Measurements from ENCODE around the gene PLP2.

PLP2 gene

DNA sequence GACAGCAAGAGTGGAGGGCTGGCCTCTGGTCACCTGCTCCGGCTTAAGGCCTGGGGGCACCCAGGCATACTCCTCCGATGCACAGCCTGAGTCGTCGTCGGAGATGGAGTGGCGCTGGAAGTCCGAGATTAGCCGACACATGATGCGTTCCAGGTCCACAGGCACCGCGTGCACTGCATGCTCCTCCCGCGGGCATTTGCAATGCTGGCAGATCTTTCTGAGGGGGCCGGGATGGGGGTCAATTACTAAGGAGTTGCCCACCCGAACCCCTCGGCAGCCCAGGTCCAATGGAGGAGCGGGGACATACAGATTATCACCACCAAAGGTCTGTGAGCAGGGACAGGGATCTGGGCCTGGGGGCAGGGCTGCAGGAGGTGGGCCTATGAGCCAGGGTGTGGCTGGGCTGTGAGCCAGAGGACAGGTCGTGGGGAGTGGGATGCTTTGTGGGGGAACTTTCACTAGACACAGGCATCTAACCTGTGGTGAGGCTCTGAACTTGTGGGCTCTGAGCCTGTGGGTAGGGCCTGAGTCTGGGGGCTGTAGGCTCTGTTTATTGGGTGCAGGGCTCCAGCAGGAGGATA, 12.1 kb downstream of the PLP2 start:
- peaks cover 17% of the 10 kb centered on the region for H3K4me1 ChIP-seq (ENCODE audit: insufficient read depth, low read length, severe bottlenecking)
- no peaks in the 10 kb centered on the region for H3K9me3 ChIP-seq (ENCODE audit: low read length)
- H3F3A ChIP-seq (ENCODE audit: insufficient read depth, low read length): no peaks in the 10 kb centered on the region
- H3K36me3 ChIP-seq (ENCODE audit: insufficient read depth, low read length): peaks cover 28% of the 10 kb centered on the region
- peak overlapping the region; percentile 94; the same call in 1 of the 2 replicates for H3K4me2 ChIP-seq (ENCODE audit: low read length)
- H4K20me1 ChIP-seq (ENCODE audit: insufficient read depth, low read length): no peaks in the 10 kb centered on the region
- H3K27me3 ChIP-seq (ENCODE audit: insufficient read depth, low read length): no peaks in the 10 kb centered on the region
- no peak overlapping the region for H2AFZ ChIP-seq (ENCODE audit: low read length)
- H3K9ac ChIP-seq (ENCODE audit: low read length): no peak overlapping the region
- no peaks in the 10 kb centered on the region for H3K79me2 ChIP-seq (ENCODE audit: insufficient read depth, low read length)
- no peaks in the 10 kb centered on the region for H3K9me2 ChIP-seq (ENCODE audit: low read depth, low read length)
- peak overlapping the region; percentile 90 for H3K4me3 ChIP-seq (ENCODE audit: low read depth, low read length, poor library complexity, severe bottlenecking)
- TF ChIP-seq, protein P1, sequence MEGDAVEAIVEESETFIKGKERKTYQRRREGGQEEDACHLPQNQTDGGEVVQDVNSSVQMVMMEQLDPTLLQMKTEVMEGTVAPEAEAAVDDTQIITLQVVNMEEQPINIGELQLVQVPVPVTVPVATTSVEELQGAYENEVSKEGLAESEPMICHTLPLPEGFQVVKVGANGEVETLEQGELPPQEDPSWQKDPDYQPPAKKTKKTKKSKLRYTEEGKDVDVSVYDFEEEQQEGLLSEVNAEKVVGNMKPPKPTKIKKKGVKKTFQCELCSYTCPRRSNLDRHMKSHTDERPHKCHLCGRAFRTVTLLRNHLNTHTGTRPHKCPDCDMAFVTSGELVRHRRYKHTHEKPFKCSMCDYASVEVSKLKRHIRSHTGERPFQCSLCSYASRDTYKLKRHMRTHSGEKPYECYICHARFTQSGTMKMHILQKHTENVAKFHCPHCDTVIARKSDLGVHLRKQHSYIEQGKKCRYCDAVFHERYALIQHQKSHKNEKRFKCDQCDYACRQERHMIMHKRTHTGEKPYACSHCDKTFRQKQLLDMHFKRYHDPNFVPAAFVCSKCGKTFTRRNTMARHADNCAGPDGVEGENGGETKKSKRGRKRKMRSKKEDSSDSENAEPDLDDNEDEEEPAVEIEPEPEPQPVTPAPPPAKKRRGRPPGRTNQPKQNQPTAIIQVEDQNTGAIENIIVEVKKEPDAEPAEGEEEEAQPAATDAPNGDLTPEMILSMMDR (IDR thresholded peaks at IDR 0.05; ENCODE audit: low read length): no peak
- H3K27ac ChIP-seq (ENCODE audit: low read depth, low read length, poor library complexity, severe bottlenecking): peak overlapping the region; percentile 19

DNA sequence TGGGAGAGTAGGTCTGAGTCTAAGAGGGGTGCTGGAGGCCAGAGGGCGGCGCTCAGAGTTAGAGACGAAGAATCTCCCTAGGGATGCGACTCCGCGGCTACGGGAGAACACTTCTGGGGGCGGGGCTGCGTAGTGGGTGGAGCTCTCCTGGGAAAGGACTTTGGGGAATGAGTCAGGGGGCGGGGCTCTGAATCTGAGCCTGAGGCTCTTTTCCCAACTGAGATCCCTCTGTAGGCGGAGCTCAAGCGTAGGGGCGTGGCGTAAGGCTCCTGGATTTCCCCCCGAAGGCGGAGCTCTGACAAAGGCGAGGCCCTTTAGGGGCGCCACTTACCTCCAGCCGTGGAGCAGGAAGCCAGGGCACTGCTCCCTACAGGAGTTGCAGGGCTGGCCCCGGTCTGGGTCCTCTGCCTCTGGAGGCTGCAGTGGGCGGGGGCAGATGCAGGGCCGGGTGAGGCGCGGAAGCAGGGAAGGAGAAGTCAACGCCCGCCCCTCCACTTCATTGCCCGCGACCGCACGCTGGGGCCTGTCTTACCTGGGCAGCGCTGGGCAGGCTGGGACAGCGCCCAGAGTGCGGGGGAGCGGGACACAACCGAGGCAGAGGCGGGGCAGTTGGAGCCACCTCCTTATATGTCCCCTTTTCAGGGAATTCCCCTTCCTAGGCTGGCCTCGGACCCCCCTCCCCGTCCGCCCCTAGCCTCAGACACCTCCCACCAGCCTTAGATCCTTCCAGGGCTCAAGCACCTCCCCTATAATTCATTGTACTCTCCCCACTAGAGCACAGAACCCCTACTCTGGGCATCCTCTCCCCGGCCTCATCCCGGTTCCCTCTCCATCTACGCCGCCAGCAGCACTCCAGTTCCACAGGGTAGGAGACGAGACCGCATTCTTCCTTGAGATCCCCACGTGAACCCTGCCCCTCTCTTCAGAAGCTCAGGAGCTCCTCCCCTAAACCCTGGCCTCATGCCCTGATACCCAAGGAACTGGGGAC, 12.9 kb downstream of the PLP2 start:
- H3K9me2 ChIP-seq (ENCODE audit: low read depth, low read length): no peaks in the 10 kb centered on the region
- H3K36me3 ChIP-seq (ENCODE audit: insufficient read depth, low read length): peaks cover 20% of the 10 kb centered on the region
- no peaks in the 10 kb centered on the region for H3K9me3 ChIP-seq (ENCODE audit: low read length)
- H3K4me2 ChIP-seq (ENCODE audit: low read length): peak overlapping the region; percentile 94
- TF ChIP-seq, protein P1 (IDR thresholded peaks at IDR 0.05; ENCODE audit: low read length): no peak
- TF ChIP-seq EZH2 (IDR thresholded peaks at IDR 0.05; ENCODE audit: borderline replicate concordance, low read length): no peak
- peak overlapping the region; percentile 90 for H3K4me3 ChIP-seq (ENCODE audit: low read depth, low read length, poor library complexity, severe bottlenecking)
- H3F3A ChIP-seq (ENCODE audit: insufficient read depth, low read length): no peaks in the 10 kb centered on the region
- no peaks in the 10 kb centered on the region for H3K27me3 ChIP-seq (ENCODE audit: insufficient read depth, low read length)
- peak overlapping the region; percentile 57 for H3K27ac ChIP-seq (ENCODE audit: low read depth, low read length, poor library complexity, severe bottlenecking)
- no peak overlapping the region for H2AFZ ChIP-seq (ENCODE audit: low read length)
- H4K20me1 ChIP-seq (ENCODE audit: insufficient read depth, low read length): no peaks in the 10 kb centered on the region
- peak overlapping the region; percentile 85 for H3K9ac ChIP-seq (ENCODE audit: low read length)
- H3K4me1 ChIP-seq (ENCODE audit: insufficient read depth, low read length, severe bottlenecking): peaks cover 17% of the 10 kb centered on the region
- H3K79me2 ChIP-seq (ENCODE audit: insufficient read depth, low read length): no peaks in the 10 kb centered on the region

DNA sequence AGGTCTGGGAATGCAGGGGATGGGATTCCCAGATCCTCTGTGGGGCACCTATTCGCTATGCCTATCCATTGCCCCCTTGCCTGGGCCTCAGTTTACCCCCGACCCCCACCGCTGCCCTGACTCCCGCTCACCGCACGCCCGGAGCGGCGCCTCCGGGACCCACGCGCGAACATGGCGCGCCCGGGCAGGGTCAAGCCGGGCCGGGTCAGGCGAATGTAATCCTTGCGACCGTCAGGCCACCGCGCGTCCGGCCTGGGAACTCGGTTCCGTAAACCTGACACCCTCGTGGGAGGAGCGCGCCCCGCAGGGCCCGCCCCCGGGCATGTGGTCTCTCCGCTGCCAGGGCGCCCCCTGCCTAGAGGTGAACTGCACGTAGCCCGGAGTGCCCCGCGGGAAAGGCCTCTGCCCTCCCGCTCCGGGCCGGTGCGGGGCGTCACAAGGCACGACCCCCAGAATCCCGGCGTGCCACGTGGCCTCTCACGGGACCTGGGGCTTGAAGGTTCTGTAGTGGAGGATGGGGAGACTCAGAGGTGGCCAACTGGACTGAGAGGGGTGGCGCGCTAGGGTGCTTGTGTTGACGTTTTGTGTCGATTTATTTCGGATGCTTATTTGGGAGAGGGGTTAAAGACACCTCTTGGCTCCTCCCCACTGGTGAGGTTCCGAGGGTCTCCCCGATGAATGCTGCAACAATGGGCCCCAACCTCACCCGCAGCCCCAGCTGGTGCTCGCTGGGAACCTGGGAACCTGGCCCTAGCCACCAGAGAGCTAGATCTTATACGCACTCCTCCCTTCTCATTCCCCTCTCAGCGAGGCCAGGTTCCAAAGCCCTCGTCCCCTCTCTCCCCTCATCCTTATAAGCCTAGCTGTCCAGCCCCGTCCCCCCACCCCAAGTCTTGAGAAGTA, 14.7 kb downstream of the PLP2 start, which contains the start of gene PRICKLE3:
Gene PRICKLE3 (minus strand): TSS at position 249 of the 903 bp plus-strand sequence. CDS start 76 bp downstream, at position 173.
- Histone ChIP-seq H3K9me3 (ENCODE audit: low read length) (no peaks in the 10 kb centered on the region), H3K79me2 (ENCODE audit: insufficient read depth, low read length) (no peaks in the 10 kb centered on the region), H3F3A (ENCODE audit: insufficient read depth, low read length) (no peaks in the 10 kb centered on the region), H3K4me1 (ENCODE audit: insufficient read depth, low read length, severe bottlenecking) (peaks cover 20% of the 10 kb centered on the region), H3K27me3 (ENCODE audit: insufficient read depth, low read length) (no peaks in the 10 kb centered on the region), H4K20me1 (ENCODE audit: insufficient read depth, low read length) (no peaks in the 10 kb centered on the region), H2AFZ (ENCODE audit: low read length) (no peak within 1 kb of the TSS), H3K27ac (ENCODE audit: low read depth, low read length, poor library complexity, severe bottlenecking) (peak within 1 kb of the TSS; percentile 57), H3K4me3 (ENCODE audit: low read depth, low read length, poor library complexity, severe bottlenecking) (peak within 1 kb of the TSS; percentile 90), H3K4me2 (ENCODE audit: low read length) (peak within 1 kb of the TSS; percentile 94), H3K9ac (ENCODE audit: low read length) (peak within 1 kb of the TSS; percentile 85), H3K9me2 (ENCODE audit: low read depth, low read length) (no peaks in the 10 kb centered on the region), H3K36me3 (ENCODE audit: insufficient read depth, low read length) (peaks cover 16% of the 10 kb centered on the region)
- no peak for TF ChIP-seq EZH2 (IDR thresholded peaks at IDR 0.05; ENCODE audit: borderline replicate concordance, low read length)
- TF ChIP-seq, protein P1 (IDR thresholded peaks at IDR 0.05; ENCODE audit: low read length): peak; percentile 66

Measured in OCI-LY1 (cell line).